Hepatocyte (in vitro differentiated cells): ENCODE results near the gene ZNF385B. TPM values are rescaled to one million over a fixed set of nuclear protein-coding genes. Genes with fewer than 3 reads are reported as not detected.

Experiments used
- DNase-seq: peaks from one replicate; pipeline ENCODE4 v3.0.0-alpha.2; 2016; ENCODE audit warnings: low spot score
- H2AFZ ChIP-seq: fragments of 200-600 bp; sonication (generic); 2 replicates; pipeline ENCODE4 v1.6.0; 2016; ENCODE audit warnings: antibody characterized with exemption, mild to moderate bottlenecking
- H3K27ac ChIP-seq: fragments of 200-600 bp; sonication (generic); 2 replicates; pipeline ENCODE4 v1.5.1; 2016; ENCODE audit warnings: mild to moderate bottlenecking
- H3K27me3 ChIP-seq: fragments of 200-600 bp; sonication (generic); 2 replicates; pipeline ENCODE4 v1.6.1; 2016
- H3K36me3 ChIP-seq: fragments of 200-600 bp; sonication (generic); replicated peaks from 2 replicates; pipeline ENCODE4 v1.5.1; 2016; ENCODE audit warnings: low read depth; ENCODE audit not compliant: insufficient read depth
- H3K4me1 ChIP-seq: fragments of 200-600 bp; sonication (generic); 2 replicates; pipeline ENCODE4 v1.5.1; 2016; ENCODE audit warnings: mild to moderate bottlenecking, moderate library complexity; ENCODE audit not compliant: insufficient read depth
- H3K4me2 ChIP-seq: fragments of 200-600 bp; sonication (generic); 2 replicates; pipeline ENCODE4 v1.6.0; 2016
- H3K4me3 ChIP-seq: fragments of 200-600 bp; sonication (generic); 2 replicates; pipeline ENCODE4 v1.5.1; 2016; ENCODE audit warnings: mild to moderate bottlenecking
- H3K79me2 ChIP-seq: fragments of 200-600 bp; sonication (generic); 2 replicates; pipeline ENCODE4 v1.6.0; 2017; ENCODE audit warnings: mild to moderate bottlenecking
- H3K9me2 ChIP-seq: fragments of 200-600 bp; sonication (generic); replicated peaks from 2 replicates; pipeline ENCODE4 v1.6.0; 2017; ENCODE audit warnings: mild to moderate bottlenecking; ENCODE audit not compliant: insufficient read depth
- H3K9me3 ChIP-seq: fragments of 200-600 bp; sonication (generic); 2 replicates; pipeline ENCODE4 v1.5.1; 2016; ENCODE audit warnings: low read depth, mild to moderate bottlenecking
- H4K20me1 ChIP-seq: fragments of 200-600 bp; sonication (generic); 2 replicates; pipeline ENCODE4 v1.6.0; 2016; ENCODE audit warnings: mild to moderate bottlenecking; ENCODE audit not compliant: insufficient read depth, poor library complexity, severe bottlenecking
- EZH2 ChIP-seq: fragments of 200-600 bp; sonication (generic); IDR thresholded peaks from 2 replicates; pipeline ENCODE4 v1.6.1; 2016; ENCODE audit warnings: antibody characterized with exemption, mild to moderate bottlenecking, borderline replicate concordance
- EZH2phosphoT487 ChIP-seq: fragments of 200-600 bp; sonication (generic); IDR thresholded peaks from one replicate; pipeline ENCODE4 v1.6.1; 2018; ENCODE audit warnings: antibody characterized with exemption, mild to moderate bottlenecking, low read depth, moderate library complexity; ENCODE audit not compliant: unreplicated experiment, severe bottlenecking
- WGBS: methylation state at CpG from one replicate; pipeline ENCODE4 v1.1.6; 2016; ENCODE audit warnings: low lambda C conversion rate; ENCODE audit errors: missing lambda C conversion rate; 5-methylcytosine and 5-hydroxymethylcytosine counted together
- polyA plus RNA-seq: library from polyadenylated mRNA; unstranded; fragments of >200 nt; fragmentation: Nextera tagmentation; extraction: Ambion mirVana; gene quantifications from 2 replicates; pipeline ENCODE4 v1.2.1, GENCODE V29; 2016
- total RNA-seq: library from RNA; depleted of rRNA; stranded (reverse); fragments of >200 nt; gene quantifications from 2 replicates; pipeline ENCODE4 v1.2.3, GENCODE V29; 2014
- TF ChIP-seq, protein P1 (sequence below): fragments of 200-600 bp; sonication (generic); IDR thresholded peaks from 2 replicates; pipeline ENCODE4 v1.5.1; 2016; ENCODE audit warnings: antibody characterized with exemption, mild to moderate bottlenecking; ENCODE audit not compliant: poor library complexity

The ZNF385B gene
- total and polyA plus RNA-seq, 2 experiments from 2014 or later, result 1.8 to 2.4 TPM

- H3K9me2 ChIP-seq, result no peaks in the 10 kb centered on the region
- TF ChIP-seq EZH2, result no peak
- no peak for TF ChIP-seq EZH2phosphoT487
- TF ChIP-seq, protein P1, sequence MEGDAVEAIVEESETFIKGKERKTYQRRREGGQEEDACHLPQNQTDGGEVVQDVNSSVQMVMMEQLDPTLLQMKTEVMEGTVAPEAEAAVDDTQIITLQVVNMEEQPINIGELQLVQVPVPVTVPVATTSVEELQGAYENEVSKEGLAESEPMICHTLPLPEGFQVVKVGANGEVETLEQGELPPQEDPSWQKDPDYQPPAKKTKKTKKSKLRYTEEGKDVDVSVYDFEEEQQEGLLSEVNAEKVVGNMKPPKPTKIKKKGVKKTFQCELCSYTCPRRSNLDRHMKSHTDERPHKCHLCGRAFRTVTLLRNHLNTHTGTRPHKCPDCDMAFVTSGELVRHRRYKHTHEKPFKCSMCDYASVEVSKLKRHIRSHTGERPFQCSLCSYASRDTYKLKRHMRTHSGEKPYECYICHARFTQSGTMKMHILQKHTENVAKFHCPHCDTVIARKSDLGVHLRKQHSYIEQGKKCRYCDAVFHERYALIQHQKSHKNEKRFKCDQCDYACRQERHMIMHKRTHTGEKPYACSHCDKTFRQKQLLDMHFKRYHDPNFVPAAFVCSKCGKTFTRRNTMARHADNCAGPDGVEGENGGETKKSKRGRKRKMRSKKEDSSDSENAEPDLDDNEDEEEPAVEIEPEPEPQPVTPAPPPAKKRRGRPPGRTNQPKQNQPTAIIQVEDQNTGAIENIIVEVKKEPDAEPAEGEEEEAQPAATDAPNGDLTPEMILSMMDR, result no peak
- no peaks in the 10 kb centered on the region for H3K79me2 ChIP-seq
- no peaks in the 10 kb centered on the region for H3K4me1 ChIP-seq
- no peaks in the 10 kb centered on the region for H3K27me3 ChIP-seq
- no peak overlapping the region for H3K4me2 ChIP-seq
- H3K9me3 ChIP-seq, result no peaks in the 10 kb centered on the region
- no peaks in the 10 kb centered on the region for H3K36me3 ChIP-seq
- WGBS, result 35% methylated on average over 2 of the region's 2 CpGs
- no peak overlapping the region for H3K4me3 ChIP-seq
- no peak for DNase-seq
- no peaks in the 10 kb centered on the region for H4K20me1 ChIP-seq
- H2AFZ ChIP-seq, result no peak overlapping the region
- H3K27ac ChIP-seq, result no peak overlapping the region
Measured at GRCh38 chr2:179652296-179652695, 209.1 kb downstream of the ZNF385B start.

DNA sequence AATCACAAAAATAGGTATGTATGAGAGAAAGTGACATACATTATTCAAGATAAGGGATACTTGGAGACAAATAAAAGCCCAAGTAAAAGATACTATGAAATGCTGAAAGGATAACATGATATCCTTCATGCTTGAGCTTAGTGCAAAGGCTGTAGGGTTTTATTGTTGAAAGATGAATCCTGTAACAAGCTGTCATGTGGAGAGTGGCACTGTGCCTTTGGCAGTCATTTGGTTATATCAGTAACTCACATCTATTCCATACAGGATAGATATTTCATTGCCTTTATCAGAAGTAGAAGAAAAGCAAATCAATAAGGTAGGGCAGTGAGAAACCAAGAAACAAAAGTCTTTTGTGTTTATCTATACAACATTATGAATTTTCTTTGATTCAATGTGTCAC, 211.0 kb downstream of the ZNF385B start:
- no peak for TF ChIP-seq EZH2
- TF ChIP-seq, protein P1, result no peak
- no peak for TF ChIP-seq EZH2phosphoT487
- no peak for DNase-seq
- Histone ChIP-seq H3K4me2 (no peak overlapping the region), H3K27me3 (no peaks in the 10 kb centered on the region), H3K9me2 (no peaks in the 10 kb centered on the region), H3K36me3 (no peaks in the 10 kb centered on the region), H3K4me1 (no peaks in the 10 kb centered on the region), H3K9me3 (no peaks in the 10 kb centered on the region), H4K20me1 (no peaks in the 10 kb centered on the region), H3K4me3 (no peak overlapping the region), H3K27ac (no peak overlapping the region), H3K79me2 (no peaks in the 10 kb centered on the region), H2AFZ (no peak overlapping the region)

DNA sequence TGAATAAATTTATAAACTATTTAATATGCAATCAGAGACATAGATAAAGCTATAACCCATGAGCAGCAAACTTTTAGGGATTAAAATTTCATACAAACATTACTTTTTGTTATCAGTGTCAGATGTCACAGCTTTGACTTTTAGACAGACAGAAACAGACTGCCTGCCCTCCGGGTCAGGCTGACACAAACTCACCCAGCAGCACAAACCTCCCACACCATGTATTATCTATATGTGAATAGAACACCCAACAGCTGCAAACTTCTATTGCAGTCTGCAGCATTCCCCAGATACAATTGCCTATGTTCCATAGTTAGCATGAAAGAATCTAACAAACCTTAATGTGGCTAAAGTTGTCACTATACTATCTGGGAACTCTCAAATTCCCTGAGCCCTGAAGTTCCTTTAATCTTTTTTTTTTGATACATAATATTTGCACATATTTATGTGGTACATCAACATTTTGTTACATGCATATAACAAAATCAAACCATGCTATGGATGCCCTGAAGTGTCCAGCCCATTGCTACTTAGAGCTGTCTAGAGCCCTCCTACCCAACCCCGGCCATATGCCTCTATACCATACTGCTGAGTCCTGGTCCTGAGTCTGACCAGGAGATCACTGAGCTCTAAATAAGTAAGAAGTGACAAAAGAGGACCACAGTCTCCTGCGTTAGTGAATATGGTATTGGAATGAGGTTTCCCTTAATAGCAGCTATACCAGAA, 214.4 kb downstream of the ZNF385B start:
- Histone ChIP-seq H3K4me2 (no peak overlapping the region), H3K9me2 (no peaks in the 10 kb centered on the region), H3K4me1 (no peaks in the 10 kb centered on the region), H3K9me3 (no peaks in the 10 kb centered on the region), H3K27me3 (no peaks in the 10 kb centered on the region), H3K27ac (no peak overlapping the region), H4K20me1 (no peaks in the 10 kb centered on the region), H3K36me3 (no peaks in the 10 kb centered on the region), H2AFZ (no peak overlapping the region), H3K79me2 (no peaks in the 10 kb centered on the region), H3K4me3 (no peak overlapping the region)
- WGBS, result 75% methylated on average over 3 of the region's 3 CpGs
- no peak for DNase-seq
- TF ChIP-seq EZH2, result no peak
- no peak for TF ChIP-seq EZH2phosphoT487
- TF ChIP-seq, protein P1, result no peak
